HepG2 (cell line): Measurements from ENCODE around the gene CCDC148. TPM values are rescaled to one million over a fixed set of nuclear protein-coding genes. Genes with fewer than 3 reads are reported as not detected.

ENCODE experiments used
- IRX3 ChIP-seq: sonication (generic); formaldehyde crosslinking; IDR thresholded peaks from 2 replicates; pipeline ENCODE4 v1.8.1; 2023; ENCODE audit warnings: mild to moderate bottlenecking, low read depth, missing genetic modification reagents, borderline replicate concordance
- MED1 ChIP-seq: sonication (generic); formaldehyde crosslinking; IDR thresholded peaks from 2 replicates; pipeline ENCODE4 v1.4.0; 2020; ENCODE audit warnings: missing genetic modification reagents
- MLXIP ChIP-seq: sonication (generic); formaldehyde crosslinking; IDR thresholded peaks from 2 replicates; pipeline ENCODE4 v1.9.0; 2021; ENCODE audit warnings: missing genetic modification reagents, borderline replicate concordance
- MTERF4 ChIP-seq: sonication (generic); formaldehyde crosslinking; IDR thresholded peaks from 2 replicates; pipeline ENCODE4 v1.8.0; 2023; ENCODE audit warnings: mild to moderate bottlenecking, missing genetic modification reagents
- ZNF672 ChIP-seq: sonication (generic); formaldehyde crosslinking; IDR thresholded peaks from 2 replicates; pipeline ENCODE4 v1.8.1; 2022; ENCODE audit warnings: missing genetic modification reagents
- polyA plus RNA-seq, 8 experiments: library from polyadenylated mRNA; depleted of rRNA in 3 of 8; stranded (reverse) in 7 of 8; unstranded in 1 of 8; fragments of >200 nt; fragmentation: Illumina TruSeq in 4 of 8; extraction: Trizol in 4 of 8; gene quantifications; 2 replicates each; pipeline versions ENCODE4 v1.2.1 to v1.2.3, GENCODE V29; 2011 to 2016; ENCODE audit warnings: low read depth in 4 of 8, missing spikeins in 1 of 8, mixed read lengths in 1 of 8; ENCODE audit not compliant: insufficient read depth in 1 of 8
- total RNA-seq, 5 experiments: library from RNA; depleted of rRNA; stranded (reverse); fragments of >200 nt; fragmentation: Illumina TruSeq; extraction: Trizol; gene quantifications; 2 replicates each; pipeline ENCODE4 v1.2.3, GENCODE V29; 2016; ENCODE audit warnings: low read depth in 1 of 5
- TF ChIP-seq, protein P1 (sequence below): sonication (generic); formaldehyde crosslinking; IDR thresholded peaks from 2 replicates; pipeline ENCODE4 v1.5.0; 2020; ENCODE audit warnings: mild to moderate bottlenecking, missing genetic modification reagents
- TF ChIP-seq, protein P2 (sequence below), 2 experiments: sonication (generic) in 1 of 2; formaldehyde crosslinking in 1 of 2; IDR thresholded peaks; 2 replicates each; pipeline versions ENCODE4 v1.6.1 to v1.9.0; 2014 to 2022; ENCODE audit warnings: antibody characterized with exemption in 1 of 2, borderline replicate concordance in 1 of 2, inconsistent platforms in 1 of 2, low read depth in 1 of 2, missing genetic modification reagents in 1 of 2
- TF ChIP-seq, protein P3 (sequence below): sonication (generic); formaldehyde crosslinking; IDR thresholded peaks from 2 replicates; pipeline ENCODE4 v1.4.0; 2020; ENCODE audit warnings: mild to moderate bottlenecking, missing genetic modification reagents

The CCDC148 gene
- total and polyA plus RNA-seq, 2 of the 13 experiments (the other 11 are each of a cell fraction or from before 2014, with no cell fraction given), result 0.30 to 0.49 TPM

- TF ChIP-seq, protein P1, sequence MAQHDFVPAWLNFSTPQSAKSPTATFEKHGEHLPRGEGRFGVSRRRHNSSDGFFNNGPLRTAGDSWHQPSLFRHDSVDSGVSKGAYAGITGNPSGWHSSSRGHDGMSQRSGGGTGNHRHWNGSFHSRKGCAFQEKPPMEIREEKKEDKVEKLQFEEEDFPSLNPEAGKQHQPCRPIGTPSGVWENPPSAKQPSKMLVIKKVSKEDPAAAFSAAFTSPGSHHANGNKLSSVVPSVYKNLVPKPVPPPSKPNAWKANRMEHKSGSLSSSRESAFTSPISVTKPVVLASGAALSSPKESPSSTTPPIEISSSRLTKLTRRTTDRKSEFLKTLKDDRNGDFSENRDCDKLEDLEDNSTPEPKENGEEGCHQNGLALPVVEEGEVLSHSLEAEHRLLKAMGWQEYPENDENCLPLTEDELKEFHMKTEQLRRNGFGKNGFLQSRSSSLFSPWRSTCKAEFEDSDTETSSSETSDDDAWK (CRISPR knock-in tag), result no peak
- TF ChIP-seq, protein P2, sequence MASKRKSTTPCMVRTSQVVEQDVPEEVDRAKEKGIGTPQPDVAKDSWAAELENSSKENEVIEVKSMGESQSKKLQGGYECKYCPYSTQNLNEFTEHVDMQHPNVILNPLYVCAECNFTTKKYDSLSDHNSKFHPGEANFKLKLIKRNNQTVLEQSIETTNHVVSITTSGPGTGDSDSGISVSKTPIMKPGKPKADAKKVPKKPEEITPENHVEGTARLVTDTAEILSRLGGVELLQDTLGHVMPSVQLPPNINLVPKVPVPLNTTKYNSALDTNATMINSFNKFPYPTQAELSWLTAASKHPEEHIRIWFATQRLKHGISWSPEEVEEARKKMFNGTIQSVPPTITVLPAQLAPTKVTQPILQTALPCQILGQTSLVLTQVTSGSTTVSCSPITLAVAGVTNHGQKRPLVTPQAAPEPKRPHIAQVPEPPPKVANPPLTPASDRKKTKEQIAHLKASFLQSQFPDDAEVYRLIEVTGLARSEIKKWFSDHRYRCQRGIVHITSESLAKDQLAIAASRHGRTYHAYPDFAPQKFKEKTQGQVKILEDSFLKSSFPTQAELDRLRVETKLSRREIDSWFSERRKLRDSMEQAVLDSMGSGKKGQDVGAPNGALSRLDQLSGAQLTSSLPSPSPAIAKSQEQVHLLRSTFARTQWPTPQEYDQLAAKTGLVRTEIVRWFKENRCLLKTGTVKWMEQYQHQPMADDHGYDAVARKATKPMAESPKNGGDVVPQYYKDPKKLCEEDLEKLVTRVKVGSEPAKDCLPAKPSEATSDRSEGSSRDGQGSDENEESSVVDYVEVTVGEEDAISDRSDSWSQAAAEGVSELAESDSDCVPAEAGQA (IDR thresholded peaks at IDR 0.05; ENCODE audit: low read depth), result no peak
- TF ChIP-seq, protein P2 (CRISPR knock-in tag; IDR thresholded peaks at IDR 0.05; ENCODE audit: borderline replicate concordance), result no peak
- TF ChIP-seq, protein P3, sequence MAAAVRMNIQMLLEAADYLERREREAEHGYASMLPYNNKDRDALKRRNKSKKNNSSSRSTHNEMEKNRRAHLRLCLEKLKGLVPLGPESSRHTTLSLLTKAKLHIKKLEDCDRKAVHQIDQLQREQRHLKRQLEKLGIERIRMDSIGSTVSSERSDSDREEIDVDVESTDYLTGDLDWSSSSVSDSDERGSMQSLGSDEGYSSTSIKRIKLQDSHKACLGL (CRISPR knock-in tag), result no peak
- TF ChIP-seq MLXIP (CRISPR knock-in tag) (no peak), IRX3 (CRISPR knock-in tag) (no peak), MTERF4 (CRISPR knock-in tag) (no peak), ZNF672 (CRISPR knock-in tag) (no peak), MED1 (CRISPR knock-in tag) (no peak)
Observed at GRCh38 chr2:158300394-158300793, 156.2 kb downstream of the CCDC148 start (continued).
